Activated gamma-delta T cell (primary cell): ENCODE measurements around the gene CES4A.
"Not testable (repeated sequence)": the region's sequence is repeated elsewhere in the genome, so short reads cannot be mapped to it uniquely, and the experiment has no call there.

Experiments
- DNase-seq: peaks from one replicate; lab custom pipeline; 2025; lab: John Stamatoyannopoulos, UW
- total RNA-seq, 2 donors: gene quantifications; one replicate each; lab custom pipeline; 2026; lab: John Stamatoyannopoulos, UW

The CES4A gene
- total RNA-seq = 4.2 to 6.0 reads per million in 2 donors

DNA sequence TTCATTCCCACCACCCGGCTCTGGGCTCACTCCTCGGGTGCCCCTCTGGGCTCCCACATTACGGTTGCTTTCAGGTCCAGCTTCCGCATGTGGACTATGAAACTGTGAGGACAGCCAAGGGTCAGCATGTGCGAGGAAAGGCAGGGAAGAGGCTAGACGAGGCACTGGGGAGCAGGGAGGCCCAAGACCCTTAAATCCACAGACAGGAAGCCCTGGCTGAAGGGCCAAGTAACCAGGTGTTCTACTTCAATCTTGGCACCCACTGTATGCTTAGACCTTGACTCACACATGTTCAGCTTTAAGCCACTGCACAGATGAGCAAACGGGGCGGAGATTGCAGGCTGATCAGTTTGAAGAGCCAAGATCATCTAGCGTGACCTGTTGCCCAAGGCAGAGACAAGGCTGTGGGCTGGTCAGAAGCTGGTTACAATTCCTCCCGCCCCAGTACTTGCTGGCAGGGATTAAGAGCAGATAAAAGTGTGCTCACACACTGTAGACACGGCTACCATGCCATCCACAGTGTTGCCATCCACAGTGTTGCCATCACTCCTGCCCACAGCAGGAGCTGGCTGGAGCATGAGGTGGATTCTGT is at the start of gene CES4A:
CES4A (plus strand) TSS at position 393 of the 592 bp plus-strand sequence; CDS start at position 577, 184 bp downstream.
- DNase-seq = no peak

DNA sequence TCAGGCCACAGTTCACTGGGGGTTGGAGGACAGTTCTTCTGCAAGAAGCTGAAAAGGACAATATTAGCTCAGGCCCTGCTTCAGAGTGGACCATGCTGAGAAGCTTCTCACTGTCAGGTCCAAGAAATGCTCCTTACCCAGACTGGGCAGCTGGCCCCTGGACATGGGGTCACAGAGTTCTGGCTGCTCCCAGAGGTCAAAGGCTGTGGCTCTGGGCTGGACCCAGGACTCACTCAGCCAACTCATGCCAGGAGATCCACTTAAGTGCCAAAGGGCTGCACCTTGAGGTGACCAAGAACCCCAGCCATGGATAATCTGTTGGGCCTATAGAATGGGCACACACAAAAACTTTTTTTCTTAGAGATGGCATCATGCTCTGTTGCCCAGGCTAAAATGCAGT is 49.0 kb upstream of the CES4A start:
- no peak for DNase-seq

DNA sequence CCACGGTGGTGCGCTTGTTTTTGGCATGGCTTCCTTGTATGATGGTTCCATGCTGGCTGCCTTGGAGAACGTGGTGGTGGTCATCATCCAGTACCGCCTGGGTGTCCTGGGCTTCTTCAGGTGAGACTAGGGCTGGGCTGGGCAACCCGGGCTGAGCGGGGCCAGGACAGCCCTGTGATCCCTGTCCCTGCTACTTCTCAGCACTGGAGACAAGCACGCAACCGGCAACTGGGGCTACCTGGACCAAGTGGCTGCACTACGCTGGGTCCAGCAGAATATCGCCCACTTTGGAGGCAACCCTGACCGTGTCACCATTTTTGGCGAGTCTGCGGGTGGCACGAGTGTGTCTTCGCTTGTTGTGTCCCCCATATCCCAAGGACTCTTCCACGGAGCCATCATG is 48.2 kb upstream of the CES4A start:
- DNase-seq = no peak

DNA sequence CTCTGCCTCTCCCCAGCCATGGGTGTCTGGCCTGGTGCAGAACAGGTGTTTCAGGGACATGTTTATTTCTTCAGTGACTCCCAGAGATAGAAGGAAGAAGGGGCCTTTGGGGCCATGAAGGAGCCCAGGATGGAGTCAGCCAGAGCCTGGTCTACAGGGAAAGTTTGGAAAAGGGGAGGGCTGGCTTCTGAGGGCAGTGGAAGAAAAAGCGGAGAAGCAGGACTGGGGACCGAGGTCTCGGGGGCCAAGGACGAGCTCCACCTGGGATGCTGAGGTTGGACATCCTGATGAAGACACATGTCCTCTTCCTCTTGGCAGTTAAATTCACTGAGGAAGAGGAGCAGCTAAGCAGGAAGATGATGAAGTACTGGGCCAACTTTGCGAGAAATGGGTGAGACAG is 45.4 kb upstream of the CES4A start:
- no peak for DNase-seq

DNA sequence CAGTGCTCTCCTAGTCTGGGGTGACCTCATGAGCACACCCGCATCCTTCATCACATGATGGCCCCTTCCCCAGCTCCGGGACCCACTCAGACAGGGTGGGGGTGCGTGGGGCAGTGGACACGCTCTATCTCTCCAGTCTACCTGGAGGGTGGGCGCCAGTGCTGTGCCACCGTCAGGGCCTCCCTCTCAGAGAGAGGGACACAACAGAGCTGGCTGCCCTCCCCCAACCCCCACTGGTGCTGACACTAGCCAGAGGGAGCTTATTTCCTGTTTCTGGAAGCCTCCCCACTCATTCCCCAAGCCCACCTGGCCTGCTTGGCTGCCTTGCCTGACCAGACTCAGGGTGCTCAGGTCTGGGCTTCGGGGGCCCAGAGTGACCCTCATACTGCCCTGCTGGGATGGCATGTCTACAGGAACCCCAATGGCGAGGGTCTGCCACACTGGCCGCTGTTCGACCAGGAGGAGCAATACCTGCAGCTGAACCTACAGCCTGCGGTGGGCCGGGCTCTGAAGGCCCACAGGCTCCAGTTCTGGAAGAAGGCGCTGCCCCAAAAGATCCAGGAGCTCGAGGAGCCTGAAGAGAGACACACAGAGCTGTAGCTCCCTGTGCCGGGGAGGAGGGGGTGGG is 44.8 kb upstream of the CES4A start:
- DNase-seq = no peak

DNA sequence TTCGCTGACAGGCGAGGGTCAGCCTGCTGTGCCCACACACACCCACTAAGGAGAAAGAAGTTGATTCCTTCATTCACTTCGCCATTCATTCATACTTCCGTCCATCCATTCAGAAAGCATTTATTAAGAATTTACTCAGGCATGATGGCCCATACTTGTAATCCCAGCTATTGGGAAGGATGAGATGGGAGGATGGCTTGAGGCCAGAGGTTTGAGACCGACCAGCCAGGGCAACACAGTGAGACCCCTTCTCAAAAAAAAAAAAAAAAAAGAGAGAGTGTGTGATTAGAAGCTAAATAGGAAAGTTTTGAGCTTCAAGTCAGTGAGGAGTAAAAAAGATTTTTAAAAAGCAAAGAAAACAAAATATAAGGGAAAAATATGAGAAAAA is 44.3 kb upstream of the CES4A start:
- no peak for DNase-seq

DNA sequence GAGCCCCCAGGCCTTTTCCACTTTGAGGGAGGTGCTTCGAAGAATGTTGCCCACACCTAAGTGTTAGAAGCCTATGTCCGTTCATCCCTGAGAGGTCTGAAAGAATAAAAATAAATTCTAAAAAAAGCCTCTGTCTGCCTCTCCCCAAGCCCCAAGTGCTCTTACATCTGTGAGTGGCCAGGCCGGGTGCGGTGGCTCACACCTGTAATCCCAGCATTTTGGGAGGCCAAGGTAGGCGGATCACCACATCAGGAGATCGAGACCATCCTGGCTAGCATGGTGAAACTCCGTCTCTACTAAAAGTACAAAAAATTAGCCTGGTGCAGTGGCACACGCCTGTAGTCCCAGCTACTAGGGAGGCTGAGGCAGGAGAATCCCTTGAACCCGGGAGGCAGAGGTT is 43.4 kb upstream of the CES4A start:
- not testable (repeated sequence) for DNase-seq

DNA sequence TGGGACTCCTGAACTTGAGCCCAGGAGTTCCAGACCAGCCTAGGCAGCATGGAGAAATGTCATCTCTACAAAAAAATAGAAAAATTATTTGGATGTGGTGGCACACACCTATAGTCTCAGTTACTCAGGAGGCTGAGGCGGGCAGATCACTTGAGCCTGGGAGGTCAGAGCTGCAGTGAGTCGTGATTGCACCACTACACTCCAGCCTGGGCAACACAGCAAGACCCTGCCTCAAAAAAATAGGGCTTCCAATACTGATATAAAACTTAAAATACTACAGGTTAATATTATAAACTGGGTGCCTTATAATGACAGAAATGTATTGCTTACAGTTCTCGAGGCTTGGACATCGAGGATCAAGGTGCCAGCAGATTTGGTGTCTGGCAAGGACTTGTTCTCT is 42.5 kb upstream of the CES4A start:
- DNase-seq = no peak

DNA sequence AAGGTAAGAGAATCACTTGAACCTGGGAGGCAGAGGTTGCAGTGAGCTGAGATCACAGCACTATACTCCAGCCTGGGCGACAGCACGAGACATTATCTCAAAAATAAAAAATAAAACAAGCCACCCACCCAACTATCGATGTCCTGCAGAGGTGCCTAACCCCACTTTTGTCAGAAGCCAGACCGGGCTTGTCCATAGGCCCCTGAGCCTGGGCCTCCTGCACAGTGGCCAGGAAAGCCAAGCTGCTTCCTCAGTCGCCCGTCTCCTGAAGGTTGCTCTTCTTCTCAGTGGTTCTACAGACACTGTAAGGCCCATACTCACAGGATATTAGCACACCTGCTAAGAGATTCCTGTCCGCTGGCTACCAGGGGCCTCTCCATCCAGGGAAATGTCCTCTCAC is 41.8 kb upstream of the CES4A start:
- no peak for DNase-seq

DNA sequence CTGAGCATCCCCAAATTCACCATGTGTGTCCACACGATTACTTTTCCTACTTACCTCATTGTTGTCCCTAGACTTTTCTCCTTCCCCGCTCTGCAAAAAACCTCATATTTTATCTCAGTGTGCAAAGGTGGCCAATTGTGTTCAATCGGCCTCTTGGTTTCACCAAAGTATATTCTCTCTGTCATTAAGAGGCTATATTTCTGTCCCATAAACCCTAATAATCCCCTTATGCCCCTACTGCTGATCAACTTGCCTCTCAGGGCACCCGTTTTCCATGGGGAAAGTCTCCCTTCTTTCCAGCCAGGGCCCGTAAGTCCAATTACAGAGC is 41.5 kb upstream of the CES4A start:
- no peak for DNase-seq

DNA sequence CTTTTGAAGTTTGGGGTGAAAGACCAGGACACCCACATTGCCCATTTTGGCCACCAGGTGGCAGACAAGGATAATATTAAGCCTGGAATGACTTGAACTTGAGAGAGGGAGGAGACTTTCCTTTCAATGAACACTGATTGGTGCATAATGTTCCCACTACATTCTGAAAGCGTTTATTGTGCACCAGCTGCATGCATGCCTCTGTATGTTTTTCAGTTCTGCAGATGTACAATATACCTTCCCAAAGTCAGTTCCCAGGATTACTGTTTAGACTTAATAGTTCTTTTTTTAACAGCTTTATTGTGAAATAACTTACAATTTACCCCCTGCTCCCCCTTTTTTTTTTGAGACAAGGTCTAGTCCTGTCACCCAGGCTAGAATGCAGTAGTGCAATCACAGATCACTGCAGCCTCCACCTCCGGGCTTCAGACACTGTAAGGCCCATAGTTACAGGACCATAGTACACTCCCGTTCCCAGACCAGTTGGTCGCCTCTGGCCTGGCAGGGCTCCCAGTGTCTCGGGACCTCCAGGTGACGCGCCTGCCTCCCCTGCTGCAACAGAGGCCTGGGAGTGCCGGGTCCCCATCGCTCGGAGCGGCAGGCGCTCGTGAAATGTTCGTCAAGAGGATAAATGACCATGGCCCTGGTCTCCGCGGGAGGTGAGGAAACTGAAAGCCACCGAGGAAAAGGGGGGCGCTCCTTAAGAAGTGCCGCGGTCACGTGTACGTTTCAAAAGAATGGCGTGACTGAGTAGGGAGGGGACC is 40.9 kb upstream of the CES4A start:
- DNase-seq = no peak

DNA sequence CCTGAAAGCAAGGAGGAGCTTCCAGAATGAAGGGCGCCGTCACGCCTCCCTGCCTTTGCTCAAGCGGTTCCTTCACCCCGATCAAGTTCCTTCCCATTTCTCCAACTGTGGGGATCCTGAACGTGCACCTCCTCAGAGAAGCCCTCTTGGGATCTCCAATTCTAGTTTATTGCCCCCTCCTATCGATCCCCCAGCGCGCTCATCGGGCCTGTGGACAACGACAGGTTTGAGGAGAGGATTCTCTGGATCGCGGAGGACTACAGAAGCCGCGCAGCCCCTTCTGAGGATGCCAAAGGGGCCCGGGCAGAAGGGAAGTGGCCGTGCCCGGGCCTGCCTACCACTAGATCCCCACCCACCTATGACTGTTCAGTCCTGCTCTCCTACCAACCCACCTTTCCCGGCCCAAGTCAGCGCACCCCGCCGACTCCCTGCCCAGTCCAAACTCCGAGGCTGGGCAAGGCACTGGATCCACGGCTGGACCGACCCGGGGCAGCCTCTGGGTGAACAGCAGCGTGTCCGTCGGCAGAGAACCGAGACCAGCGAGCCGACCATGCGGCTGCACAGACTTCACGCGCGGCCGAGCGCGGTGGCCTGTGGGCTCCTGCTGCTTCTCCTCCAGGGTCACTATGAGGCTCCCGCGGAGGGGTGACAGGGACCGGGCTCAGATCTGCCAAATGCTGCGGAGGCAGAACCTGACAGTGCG is 40.1 kb upstream of the CES4A start:
- no peak for DNase-seq

DNA sequence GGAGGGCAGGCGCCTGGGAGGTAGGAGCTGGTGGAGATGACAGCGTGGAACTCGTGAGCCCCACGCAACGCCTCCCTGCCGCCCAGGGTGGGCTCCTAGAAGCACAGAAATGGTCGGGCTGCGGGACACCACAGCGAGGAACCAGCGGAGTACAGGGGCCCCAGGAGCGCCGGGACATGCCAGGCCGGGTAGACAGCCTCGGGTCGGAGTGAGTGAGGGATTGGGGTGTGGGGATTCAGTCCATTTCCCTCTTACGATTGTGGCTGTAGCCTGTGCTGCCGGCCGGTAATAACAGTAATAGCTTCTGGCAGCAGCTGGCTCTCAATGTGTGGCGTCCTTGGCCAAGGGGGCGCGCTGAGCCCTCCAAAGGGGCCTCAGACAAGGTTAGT is 39.6 kb upstream of the CES4A start:
- no peak for DNase-seq

DNA sequence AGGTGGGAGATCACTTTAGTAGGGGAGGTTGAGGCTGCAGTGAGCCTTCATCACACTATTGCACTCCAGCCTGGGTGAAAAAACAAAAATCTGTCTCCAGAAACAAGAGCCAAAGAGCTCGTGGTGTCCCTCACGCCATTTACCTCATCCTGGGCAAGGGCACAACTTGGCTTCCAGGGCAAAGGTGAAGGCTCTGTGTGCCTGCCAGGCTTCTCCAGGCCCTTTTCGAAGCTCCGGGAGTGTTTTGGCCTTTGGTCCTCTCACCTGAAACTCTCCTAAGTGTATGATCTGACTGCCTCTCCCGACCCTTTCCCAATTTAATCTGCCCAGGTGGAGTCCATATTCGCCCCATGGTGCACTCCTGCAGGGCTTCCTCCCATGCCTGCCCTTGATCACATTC is 38.9 kb upstream of the CES4A start:
- no peak for DNase-seq

DNA sequence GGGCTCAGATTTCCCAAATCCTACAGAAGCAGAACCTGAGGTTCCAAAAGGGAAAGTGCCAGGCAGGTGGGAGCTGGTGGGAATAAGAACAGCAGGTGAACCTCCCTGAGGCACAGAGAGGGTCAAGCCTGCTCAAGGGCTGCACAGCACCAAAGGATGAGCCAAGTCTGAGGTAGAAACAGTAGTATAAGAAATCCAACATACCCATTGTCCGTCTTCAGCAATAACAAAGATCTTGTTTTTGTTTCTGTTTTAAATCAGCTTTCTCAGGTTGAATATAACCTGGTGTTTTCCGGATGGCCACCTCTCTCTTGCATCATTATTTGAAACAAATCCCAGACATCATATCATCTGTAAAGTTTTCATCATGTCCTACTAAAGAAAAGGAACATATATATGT is 38.0 kb upstream of the CES4A start:
- DNase-seq = no peak

DNA sequence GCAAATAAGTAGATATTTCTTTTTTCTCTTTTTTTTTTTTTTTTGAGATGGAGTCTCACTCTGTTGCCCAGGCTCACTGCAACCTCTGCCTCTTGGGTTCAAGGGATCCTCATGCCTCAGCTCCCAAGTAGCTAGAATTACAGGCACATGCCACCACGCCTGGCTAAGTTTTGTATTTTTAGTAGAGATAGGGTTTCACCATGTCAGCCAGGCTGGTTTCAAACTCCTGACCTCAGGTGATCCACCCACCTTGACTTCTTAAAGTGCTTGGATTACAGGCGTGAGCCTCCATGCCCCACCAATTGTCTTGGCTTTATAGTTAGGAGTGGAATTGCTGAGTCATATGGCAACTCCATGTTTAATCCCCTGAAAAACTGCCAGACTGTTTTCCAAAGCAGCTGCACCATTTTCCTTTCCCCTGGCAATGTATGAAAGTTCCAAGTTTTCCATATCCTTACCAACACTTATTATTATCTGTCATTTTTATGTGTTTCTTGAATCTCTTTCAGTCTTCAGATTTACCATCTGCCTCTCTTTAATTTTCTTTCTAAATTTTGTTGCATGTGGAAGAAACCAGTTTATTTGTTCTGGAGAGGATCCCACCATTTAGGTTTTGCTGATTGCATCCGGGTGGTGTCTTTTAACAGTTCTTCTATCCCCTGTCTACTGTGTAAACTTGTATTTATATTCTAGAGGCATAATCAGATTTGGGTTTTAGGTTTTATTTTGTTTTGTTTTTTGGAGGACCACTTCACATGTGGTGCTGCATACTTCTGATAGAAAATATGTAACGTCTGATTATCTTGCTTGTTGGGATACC is 37.2 kb upstream of the CES4A start:
- no peak for DNase-seq

DNA sequence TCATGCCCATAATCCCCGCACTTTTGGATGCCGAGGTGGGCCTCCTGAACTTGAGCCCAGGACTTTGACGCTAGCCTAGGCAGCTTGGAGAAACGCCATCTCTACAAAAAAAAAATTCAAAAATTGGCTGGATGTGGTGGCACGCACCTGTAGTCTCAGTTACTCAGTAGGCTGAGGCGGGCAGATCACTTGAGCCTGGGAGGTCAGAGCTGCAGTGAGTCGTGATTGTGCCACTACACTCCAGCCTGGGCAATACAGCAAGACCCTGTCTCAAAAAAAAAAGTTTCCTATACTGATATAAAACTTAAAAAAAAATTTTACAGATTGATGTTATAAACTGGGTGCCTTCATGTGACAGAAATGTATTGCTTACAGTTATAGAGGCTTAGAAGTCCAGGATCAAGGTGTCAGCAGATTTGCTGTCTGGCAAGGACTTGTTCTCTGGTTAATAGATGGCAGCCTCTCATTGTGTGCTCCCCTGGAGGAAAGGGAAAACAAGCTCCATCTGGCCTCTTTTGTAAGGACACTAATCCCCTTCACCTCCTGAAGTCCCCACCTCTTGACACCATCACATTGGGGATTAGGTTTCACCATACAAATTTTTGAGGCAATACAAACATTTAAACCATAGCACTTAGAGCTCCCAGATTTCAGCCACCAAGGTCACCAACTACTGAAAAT is 35.8 kb upstream of the CES4A start:
- no peak for DNase-seq

DNA sequence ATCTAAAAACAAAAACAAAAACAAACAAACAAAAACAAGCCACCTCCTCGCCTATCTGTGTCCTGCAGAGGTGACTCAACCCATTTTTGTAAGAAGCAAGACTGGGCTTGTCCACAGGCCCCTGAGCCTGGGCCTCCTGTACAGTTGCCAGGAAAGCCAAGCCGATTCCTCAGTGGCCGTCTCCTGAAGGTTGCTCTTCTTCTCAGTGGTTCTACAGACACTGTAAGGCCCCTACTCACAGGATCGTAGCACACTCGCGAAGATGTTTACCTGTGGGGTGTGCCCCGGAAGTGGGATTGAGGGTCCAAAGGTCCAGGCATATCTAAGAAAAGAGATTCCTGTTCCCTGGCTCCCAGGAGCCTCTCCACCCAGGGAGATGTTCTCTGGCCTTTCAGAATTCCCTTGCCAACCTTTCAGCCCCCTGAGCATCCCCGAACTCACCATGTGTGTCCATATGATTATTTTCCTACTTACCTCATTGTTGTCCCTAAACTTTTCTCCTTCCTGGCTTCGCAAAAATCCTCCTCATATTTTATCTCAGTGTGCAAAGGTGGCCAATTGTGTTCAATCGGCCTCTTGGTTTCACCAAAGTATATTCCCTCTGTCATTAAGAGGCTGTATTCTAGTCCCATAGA is 34.8 kb upstream of the CES4A start:
- no peak for DNase-seq

DNA sequence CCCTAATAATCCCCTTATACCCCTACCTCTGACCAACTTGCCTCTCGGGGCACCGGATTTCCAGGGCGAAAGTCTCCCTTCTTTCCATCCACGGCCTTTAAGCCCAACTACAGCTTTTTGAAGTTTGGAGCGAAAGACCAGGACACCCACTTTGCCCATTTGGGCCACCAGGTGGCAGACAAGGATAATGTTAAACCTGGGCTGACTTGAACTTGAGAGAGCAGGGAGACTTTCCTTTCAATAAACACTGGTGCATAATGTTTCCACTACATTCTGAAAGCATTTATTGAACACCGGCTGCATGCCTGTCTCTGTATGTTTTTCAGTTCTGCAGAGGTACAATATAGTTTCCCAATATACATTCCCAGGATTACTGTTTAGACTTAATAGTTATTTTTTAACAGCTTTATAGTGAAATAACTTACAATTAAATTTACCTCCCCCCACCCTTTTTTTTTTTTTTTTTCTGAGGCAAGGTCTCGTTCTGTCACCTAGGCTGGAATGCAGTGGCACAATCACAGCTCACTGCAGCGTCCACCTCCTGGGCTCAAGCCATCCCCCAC is 34.2 kb upstream of the CES4A start:
- DNase-seq = no peak

DNA sequence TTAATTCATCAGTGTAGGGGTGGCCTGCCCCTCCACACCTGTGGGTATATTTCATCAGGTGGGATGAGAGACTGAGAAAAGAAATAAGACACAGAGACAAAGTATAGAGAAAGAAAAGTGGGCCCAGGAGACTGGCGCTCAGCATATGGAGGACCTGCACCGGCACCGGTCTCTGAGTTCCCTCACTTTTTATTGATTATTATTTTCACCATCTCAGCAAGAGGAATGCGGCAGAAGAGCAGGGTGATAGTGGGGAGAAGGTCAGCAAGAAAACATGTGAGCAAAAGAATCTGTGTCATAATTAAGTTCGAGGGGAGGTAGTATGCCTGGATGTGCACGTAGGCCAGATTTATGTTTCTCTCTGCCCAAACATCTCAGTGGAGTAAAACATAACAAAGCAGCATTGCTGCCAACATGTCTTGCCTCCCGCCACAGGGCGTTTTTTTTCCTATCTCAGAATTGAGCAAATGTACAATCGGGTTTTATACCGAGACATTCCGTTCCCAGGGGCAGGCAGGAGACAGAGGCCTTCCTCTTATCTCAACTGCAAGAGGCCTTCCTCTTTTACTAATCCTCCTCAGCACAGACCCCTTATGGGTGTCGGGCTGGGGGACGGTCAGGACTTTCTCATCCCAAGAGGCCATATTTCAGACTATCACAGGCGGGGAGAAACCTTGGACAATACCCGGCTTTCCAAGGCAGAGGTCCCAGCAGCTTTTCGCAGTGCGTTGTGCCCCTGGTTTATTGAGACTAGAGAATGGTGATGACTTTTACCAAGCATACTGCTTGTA is 32.8 kb upstream of the CES4A start:
- DNase-seq = not testable (repeated sequence)
